GM06990 (cell line): ENCODE measurements around the gene ZNF835.

Experiments
- DNase-seq: peaks from one replicate; pipeline ENCODE4 v3.0.0-alpha.2; 2011; ENCODE audit not compliant: insufficient read length; ENCODE audit errors: extremely low read depth
- H3K27me3 ChIP-seq: replicated peaks from 2 replicates; pipeline ENCODE4 v1.6.0; 2011; ENCODE audit warnings: low read length; ENCODE audit not compliant: control insufficient read depth, insufficient read depth
- H3K36me3 ChIP-seq: 2 replicates; pipeline ENCODE4 v1.5.1; 2011; ENCODE audit warnings: low read length; ENCODE audit not compliant: control insufficient read depth, insufficient read depth
- H3K4me3 ChIP-seq: replicated peaks from 2 replicates; pipeline ENCODE4 v1.5.1; 2011; ENCODE audit warnings: low read depth, mild to moderate bottlenecking, control low read depth, low read length
- CTCF ChIP-seq: IDR thresholded peaks from 2 replicates; pipeline ENCODE4 v1.5.1; 2011; ENCODE audit warnings: low read length, control low read depth, mild to moderate bottlenecking, inconsistent platforms; ENCODE audit not compliant: insufficient read depth, poor library complexity, severe bottlenecking

ZNF835 gene

GRCh38 chr19:56670401-56670960 is 1.1 kb downstream of the ZNF835 start:
- Histone ChIP-seq H3K4me3 (no peak overlapping the region), H3K36me3 (no peaks in the 10 kb centered on the region), H3K27me3 (no peaks in the 10 kb centered on the region)
- DNase-seq, result no peak
- no peak for TF ChIP-seq CTCF

GRCh38 chr19:56668676-56669075 is 2.9 kb downstream of the ZNF835 start:
- H3K4me3 ChIP-seq, result no peak overlapping the region
- no peaks in the 10 kb centered on the region for H3K36me3 ChIP-seq
- no peaks in the 10 kb centered on the region for H3K27me3 ChIP-seq
- TF ChIP-seq CTCF, result no peak
- no peak for DNase-seq

- TF ChIP-seq CTCF, result no peak
- no peaks in the 10 kb centered on the region for H3K36me3 ChIP-seq
- no peak overlapping the region for H3K4me3 ChIP-seq
- no peaks in the 10 kb centered on the region for H3K27me3 ChIP-seq
- DNase-seq, result no peak
Measured at GRCh38 chr19:56667311-56667870, 4.2 kb downstream of the ZNF835 start.

GRCh38 chr19:56664511-56664910 is 7.0 kb downstream of the ZNF835 start:
- H3K4me3 ChIP-seq, result no peak overlapping the region
- no peak for DNase-seq
- TF ChIP-seq CTCF, result no peak
- no peaks in the 10 kb centered on the region for H3K27me3 ChIP-seq
- no peaks in the 10 kb centered on the region for H3K36me3 ChIP-seq

- DNase-seq, result no peak
- H3K4me3 ChIP-seq, result no peak overlapping the region
- no peak for TF ChIP-seq CTCF
- no peaks in the 10 kb centered on the region for H3K27me3 ChIP-seq
- no peaks in the 10 kb centered on the region for H3K36me3 ChIP-seq
Measured at GRCh38 chr19:56663931-56664500, 7.5 kb downstream of the ZNF835 start.

- no peaks in the 10 kb centered on the region for H3K27me3 ChIP-seq
- H3K4me3 ChIP-seq, result no peak overlapping the region
- no peaks in the 10 kb centered on the region for H3K36me3 ChIP-seq
- no peak for DNase-seq
- TF ChIP-seq CTCF, result no peak
Measured at GRCh38 chr19:56661248-56661647, 10.3 kb downstream of the ZNF835 start.
